IPS DF 6.9 (cell line): ENCODE data around the gene UBE2G2.

Source experiments
- DNase-seq: peaks from one replicate; pipeline ENCODE4 v3.0.0-alpha.2; 2013; ENCODE audit warnings: low read depth, low spot score
- H3K27ac ChIP-seq: one replicate; pipeline ENCODE4 v1.5.1; 2013; ENCODE audit warnings: low read length, control low read depth
- H3K27me3 ChIP-seq: 2 replicates; pipeline ENCODE4 v1.6.1; 2013; ENCODE audit warnings: mild to moderate bottlenecking, low read length; ENCODE audit not compliant: control insufficient read depth, insufficient read depth
- H3K36me3 ChIP-seq: 2 replicates; pipeline ENCODE4 v1.6.1; 2013; ENCODE audit warnings: low read length; ENCODE audit not compliant: control insufficient read depth, insufficient read depth
- H3K4me1 ChIP-seq: 2 replicates; pipeline ENCODE4 v1.6.1; 2013; ENCODE audit warnings: low read length; ENCODE audit not compliant: control insufficient read depth, insufficient read depth
- H3K4me3 ChIP-seq: 2 replicates; pipeline ENCODE4 v1.5.1; 2013; ENCODE audit warnings: mild to moderate bottlenecking, low read length
- H3K9me3 ChIP-seq: 2 replicates; pipeline ENCODE4 v1.6.1; 2013; ENCODE audit warnings: low read length, inconsistent platforms; ENCODE audit not compliant: control insufficient read depth, insufficient read depth
- WGBS: extraction: QIAGEN DNeasy Blood & Tissue Kit; methylation state at CpG from one replicate; pipeline ENCODE4 v1.1.7; 2013; ENCODE audit warnings: mixed read lengths, missing lambda C conversion rate; ENCODE audit not compliant: insufficient read length, insufficient coverage; 5-methylcytosine and 5-hydroxymethylcytosine counted together

UBE2G2 gene

DNA sequence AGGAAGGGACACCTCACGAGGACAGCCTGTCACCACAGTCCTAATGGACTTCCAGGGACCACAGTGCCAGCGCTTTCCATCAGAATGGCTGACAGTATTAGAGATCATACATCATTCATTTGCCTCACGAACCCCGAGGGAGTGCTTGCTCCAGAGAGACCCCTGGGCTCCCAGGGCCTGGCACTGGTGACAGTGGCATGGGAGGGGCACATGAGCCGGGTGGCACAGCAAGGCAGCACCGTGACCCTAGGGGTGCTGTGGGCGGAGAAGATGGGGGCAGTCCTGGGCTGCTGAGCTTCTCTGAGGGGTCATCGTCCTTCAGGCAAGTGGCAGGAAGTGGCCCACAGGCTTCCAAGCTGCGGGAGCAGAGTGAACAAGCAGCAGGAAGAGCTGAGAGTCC is 73.9 kb downstream of the UBE2G2 start:
- WGBS: no CpG with 5 or more reads among the region's 9 CpGs
- Histone ChIP-seq H3K27ac (no peak overlapping the region), H3K4me3 (no peak overlapping the region), H3K36me3 (no peaks in the 10 kb centered on the region), H3K27me3 (no peaks in the 10 kb centered on the region), H3K9me3 (no peaks in the 10 kb centered on the region), H3K4me1 (peaks cover 1% of the 10 kb centered on the region; the same call in 1 of the 2 replicates)
- no peak for DNase-seq

DNA sequence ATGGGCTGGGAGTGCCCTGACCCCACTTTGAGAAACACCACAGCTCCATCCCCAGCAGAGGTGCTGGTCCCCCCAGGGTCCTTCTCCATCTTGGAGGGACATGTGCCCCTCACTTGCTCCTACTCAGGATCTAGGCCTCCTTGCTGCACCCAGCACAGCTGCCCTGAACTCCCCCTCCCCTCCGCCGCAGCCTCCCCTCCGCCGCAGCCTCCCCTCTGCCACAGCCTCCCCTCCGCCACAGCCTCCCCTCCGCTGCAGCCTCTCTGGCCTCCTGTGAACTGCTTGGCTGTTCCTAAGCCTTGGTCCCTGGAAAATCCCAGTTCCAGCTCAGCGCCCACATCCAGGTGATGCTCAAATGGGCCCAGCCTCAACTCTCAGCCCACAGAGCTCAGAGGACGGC is 74.3 kb downstream of the UBE2G2 start:
- no CpG with 5 or more reads among the region's 8 CpGs for WGBS
- H3K4me1 ChIP-seq: peaks cover 3% of the 10 kb centered on the region; the same call in 1 of the 2 replicates
- H3K9me3 ChIP-seq: no peaks in the 10 kb centered on the region
- DNase-seq: no peak
- H3K36me3 ChIP-seq: no peaks in the 10 kb centered on the region
- H3K4me3 ChIP-seq: no peak overlapping the region
- no peak overlapping the region for H3K27ac ChIP-seq
- 0 out of 2 replicates have a peak, but pooled peaks cover 1% of the 10 kb centered on the region for H3K27me3 ChIP-seq

GRCh38 chr21:44726826-44727225 is 74.8 kb downstream of the UBE2G2 start:
- DNase-seq: no peak
- no CpG with 5 or more reads among the region's 6 CpGs for WGBS
- H3K27ac ChIP-seq: no peak overlapping the region
- no peak overlapping the region for H3K4me3 ChIP-seq
- no peaks in the 10 kb centered on the region for H3K9me3 ChIP-seq
- H3K4me1 ChIP-seq: peaks cover 3% of the 10 kb centered on the region; the same call in 1 of the 2 replicates
- H3K36me3 ChIP-seq: no peaks in the 10 kb centered on the region
- 0 out of 2 replicates have a peak, but pooled peaks cover 1% of the 10 kb centered on the region for H3K27me3 ChIP-seq

GRCh38 chr21:44724926-44725325 is 76.7 kb downstream of the UBE2G2 start:
- Histone ChIP-seq H3K27ac (no peak overlapping the region), H3K4me3 (no peak overlapping the region), H3K4me1 (peaks cover 3% of the 10 kb centered on the region; the same call in 1 of the 2 replicates), H3K27me3 (0 out of 2 replicates have a peak, but pooled peaks cover 1% of the 10 kb centered on the region), H3K9me3 (no peaks in the 10 kb centered on the region), H3K36me3 (no peaks in the 10 kb centered on the region)
- no CpG with 5 or more reads among the region's 14 CpGs for WGBS
- DNase-seq: no peak

DNA sequence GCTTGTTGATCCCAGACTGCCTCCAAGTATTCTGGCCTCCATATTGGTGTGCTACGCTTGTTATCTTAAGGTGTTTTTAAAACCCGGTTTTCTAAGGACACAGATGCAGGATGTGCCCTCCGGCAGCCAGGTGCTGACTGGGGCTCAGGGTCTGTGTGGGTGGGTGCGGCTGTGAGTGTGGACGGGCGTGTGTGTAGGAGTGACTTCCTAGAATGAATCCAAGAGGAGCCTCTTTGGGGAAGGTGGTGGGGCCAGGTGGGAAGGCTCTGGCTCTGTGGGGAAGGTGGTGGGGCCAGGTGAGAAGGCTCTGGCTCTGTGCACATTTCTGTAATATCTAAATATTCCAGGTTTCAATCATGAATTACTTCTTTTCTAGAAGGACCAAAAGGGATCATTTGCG is 77.4 kb downstream of the UBE2G2 start:
- H3K27ac ChIP-seq: no peak overlapping the region
- H3K36me3 ChIP-seq: no peaks in the 10 kb centered on the region
- H3K4me3 ChIP-seq: no peak overlapping the region
- peaks cover 3% of the 10 kb centered on the region; the same call in 1 of the 2 replicates for H3K4me1 ChIP-seq
- no peaks in the 10 kb centered on the region for H3K9me3 ChIP-seq
- no peak for DNase-seq
- no CpG with 5 or more reads among the region's 7 CpGs for WGBS
- H3K27me3 ChIP-seq: 0 out of 2 replicates have a peak, but pooled peaks cover 1% of the 10 kb centered on the region

DNA sequence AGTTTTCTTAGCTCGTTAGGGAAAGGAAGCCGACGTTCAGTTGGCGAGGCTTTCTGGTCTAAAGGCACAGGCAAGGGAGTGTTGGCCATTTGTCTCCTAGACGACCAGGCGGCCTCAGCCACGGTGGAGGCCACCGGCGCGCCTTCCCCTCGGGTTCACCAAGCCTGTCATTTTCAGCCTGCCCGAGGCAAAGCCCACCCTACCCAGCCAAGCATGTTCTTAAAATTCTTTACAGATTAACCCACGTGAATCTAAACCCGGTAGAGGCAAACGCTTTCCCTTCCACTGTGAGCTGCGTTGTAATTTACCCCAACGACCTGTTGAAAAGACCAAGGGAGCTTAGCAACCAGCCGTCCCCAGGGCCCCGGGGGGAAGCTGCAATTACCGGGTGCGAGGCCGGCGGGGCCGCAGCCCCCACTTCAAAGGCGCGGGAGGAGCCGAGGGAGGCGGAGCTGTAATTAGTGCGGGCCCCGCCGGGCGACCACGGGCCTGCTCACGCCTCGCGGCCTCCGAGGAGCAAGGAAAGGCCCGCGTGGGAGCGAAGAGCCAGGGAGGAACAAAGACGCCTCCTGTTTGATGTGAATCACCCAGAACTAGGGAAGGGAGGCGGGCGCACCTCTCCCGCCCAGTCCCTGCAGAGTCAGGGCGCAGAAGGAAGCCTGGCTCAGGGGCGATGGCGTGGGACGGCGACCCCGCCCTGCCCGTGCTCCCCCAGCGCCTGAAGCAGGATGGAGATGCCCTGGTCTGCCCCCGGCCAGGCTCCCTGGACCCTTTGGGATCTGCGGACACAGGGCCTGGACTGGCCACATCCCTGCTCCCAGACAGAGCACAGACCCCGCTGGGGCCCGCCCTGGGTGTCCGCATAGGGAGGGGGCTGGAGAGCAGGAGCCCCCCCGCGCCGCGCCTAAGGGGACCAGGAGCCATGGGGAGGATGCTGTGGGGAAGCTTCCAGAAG is 78.2 kb downstream of the UBE2G2 start:
- peaks cover 3% of the 10 kb centered on the region; the same call in 1 of the 2 replicates for H3K4me1 ChIP-seq
- no peak overlapping the region for H3K4me3 ChIP-seq
- WGBS: no CpG with 5 or more reads among the region's 61 CpGs
- 0 out of 2 replicates have a peak, but pooled peaks cover 1% of the 10 kb centered on the region for H3K27me3 ChIP-seq
- DNase-seq: no peak
- H3K27ac ChIP-seq: no peak overlapping the region
- H3K36me3 ChIP-seq: no peaks in the 10 kb centered on the region
- H3K9me3 ChIP-seq: no peaks in the 10 kb centered on the region

DNA sequence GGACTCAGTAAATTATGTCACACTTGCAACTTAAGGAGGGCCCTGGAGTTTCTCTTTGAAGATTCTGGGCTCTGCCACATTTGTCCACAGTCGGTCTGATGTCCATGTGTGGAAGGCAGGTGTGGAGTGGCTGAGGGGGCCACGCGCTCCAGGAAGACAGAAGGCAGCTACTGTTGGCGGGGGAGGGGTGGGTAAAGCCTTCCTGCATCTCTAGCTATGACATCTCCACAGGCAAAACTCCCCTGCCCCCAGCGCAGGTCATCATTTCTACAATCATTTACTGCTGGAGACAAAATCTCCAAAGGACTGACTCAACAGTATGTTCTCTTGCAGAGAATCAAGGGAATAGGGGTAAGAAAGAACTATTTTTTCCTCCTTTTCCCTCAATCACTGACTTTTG is 78.9 kb downstream of the UBE2G2 start:
- Histone ChIP-seq H3K36me3 (no peaks in the 10 kb centered on the region), H3K4me3 (no peak overlapping the region), H3K27me3 (0 out of 2 replicates have a peak, but pooled peaks cover 1% of the 10 kb centered on the region), H3K4me1 (peaks cover 6% of the 10 kb centered on the region; the same call in 1 of the 2 replicates), H3K27ac (no peak overlapping the region), H3K9me3 (no peaks in the 10 kb centered on the region)
- no CpG with 5 or more reads among the region's 5 CpGs for WGBS
- no peak for DNase-seq

DNA sequence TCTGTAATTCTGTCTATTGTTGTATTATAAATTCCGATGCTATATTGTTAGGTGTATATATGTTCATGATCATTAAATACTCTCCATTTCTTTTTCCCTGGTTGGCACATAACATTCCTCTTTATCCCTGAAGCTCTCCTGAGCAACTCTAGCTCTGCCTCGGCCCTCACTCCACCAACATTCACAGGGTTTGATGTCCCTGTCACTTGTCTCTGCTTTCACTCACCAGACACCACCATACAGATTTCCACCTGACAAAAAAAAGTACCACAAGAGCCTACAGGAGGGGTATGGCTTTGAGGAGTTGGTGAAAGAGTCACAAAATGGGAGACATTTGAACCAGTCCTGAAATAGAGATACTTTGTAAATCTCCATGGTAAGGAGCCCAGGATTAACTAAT is 81.5 kb downstream of the UBE2G2 start:
- no peak for DNase-seq
- Histone ChIP-seq H3K4me1 (peaks cover 6% of the 10 kb centered on the region; the same call in 1 of the 2 replicates), H3K4me3 (no peak overlapping the region), H3K9me3 (no peaks in the 10 kb centered on the region), H3K36me3 (no peaks in the 10 kb centered on the region), H3K27me3 (0 out of 2 replicates have a peak, but pooled peaks cover 1% of the 10 kb centered on the region), H3K27ac (no peak overlapping the region)
- WGBS: no CpG with 5 or more reads among the region's 2 CpGs
